HEK293 (cell line): ENCODE results near the gene ARHGEF39.
"Not testable (repeated sequence)": the region's sequence is repeated elsewhere in the genome, so short reads cannot be mapped to it uniquely, and the experiment has no call there.

Source experiments
- CTCF ChIA-PET: fragments of 350-600 bp; formaldehyde crosslinking; extraction: SDS; loops from one replicate; lab custom pipeline; 2021; ENCODE audit warnings: antibody characterized with exemption; lab: Yijun Ruan, JAX
- POLR2A ChIA-PET: fragments of 300-600 bp; formaldehyde crosslinking; extraction: SDS; loops from one replicate; lab custom pipeline; 2020; ENCODE audit warnings: antibody characterized with exemption, inconsistent platforms; lab: Yijun Ruan, JAX
- H3K27ac ChIP-seq: fragments of 200-500 bp; sonication (Bioruptor generic); 2 replicates; pipeline ENCODE4 v1.5.1; 2014; ENCODE audit warnings: low read depth, low read length, control low read depth, inconsistent platforms; ENCODE audit errors: extremely low read depth
- H3K36me3 ChIP-seq, 2 experiments: fragments of 200-500 bp in 1 of 2; sonication (Bioruptor generic) in 1 of 2; 1 replicate in 1 of 2; 2 replicates in 1 of 2; pipeline ENCODE4 v1.5.1; 2014 to 2017; ENCODE audit warnings: inconsistent platforms in 2 of 2, low read length in 2 of 2; ENCODE audit not compliant: control insufficient read depth in 2 of 2, insufficient read depth in 1 of 2
- H3K4me1 ChIP-seq: fragments of 200-500 bp; sonication (Bioruptor generic); 2 replicates; pipeline ENCODE4 v1.5.1; 2014; ENCODE audit warnings: mild to moderate bottlenecking, low read length, inconsistent platforms; ENCODE audit not compliant: control insufficient read depth, insufficient read depth
- H3K4me3 ChIP-seq: 2 replicates; pipeline ENCODE4 v1.5.1; 2011; ENCODE audit warnings: low read depth, mild to moderate bottlenecking, control low read depth, low read length, moderate library complexity
- H3K9me3 ChIP-seq: fragments of 200-500 bp; sonication (Bioruptor generic); 2 replicates; pipeline ENCODE4 v1.5.1; 2014; ENCODE audit warnings: low read depth, low read length, inconsistent platforms; ENCODE audit not compliant: control insufficient read depth, insufficient read depth
- HOXC10 ChIP-seq: sonication (generic); formaldehyde crosslinking; IDR thresholded peaks from 2 replicates; pipeline ENCODE4 v1.8.1; 2023; ENCODE audit warnings: mild to moderate bottlenecking, missing genetic modification reagents
- KLF16 ChIP-seq: fragments of 450-650 bp; formaldehyde crosslinking; IDR thresholded peaks from 2 replicates; pipeline ENCODE4 v1.5.1; 2017; ENCODE audit warnings: missing biosample characterization, missing genetic modification characterization
- SCRT2 ChIP-seq: fragments of 450-650 bp; formaldehyde crosslinking; IDR thresholded peaks from 2 replicates; pipeline ENCODE4 v1.5.1; 2016; ENCODE audit warnings: missing biosample characterization, missing genetic modification characterization
- SETDB1 ChIP-seq: IDR thresholded peaks from one replicate; pipeline ENCODE4 v1.6.1; 2017; ENCODE audit warnings: mild to moderate bottlenecking, low read length, moderate library complexity, mixed read lengths; ENCODE audit not compliant: insufficient read length
- YY2 ChIP-seq: fragments of 450-650 bp; formaldehyde crosslinking; IDR thresholded peaks from 2 replicates; pipeline ENCODE4 v1.5.1; 2016; ENCODE audit warnings: missing biosample characterization, missing genetic modification characterization
- ZNF112 ChIP-seq: fragments of 450-650 bp; formaldehyde crosslinking; IDR thresholded peaks from 2 replicates; pipeline ENCODE4 v1.5.0; 2017; ENCODE audit warnings: missing biosample characterization, missing genetic modification characterization
- ZNF221 ChIP-seq: fragments of 450-650 bp; formaldehyde crosslinking; IDR thresholded peaks from 2 replicates; pipeline ENCODE4 v1.5.1; 2017; ENCODE audit warnings: missing biosample characterization, missing genetic modification characterization, borderline replicate concordance
- TF ChIP-seq, protein P1 (sequence below): sonication (generic); formaldehyde crosslinking; IDR thresholded peaks from 2 replicates; pipeline ENCODE4 v1.8.1; 2022; ENCODE audit warnings: mild to moderate bottlenecking, moderate library complexity, missing genetic modification reagents
- TF ChIP-seq, protein P2 (sequence below): fragments of 450-650 bp; formaldehyde crosslinking; IDR thresholded peaks from 2 replicates; pipeline ENCODE4 v1.5.1; 2016; ENCODE audit warnings: missing biosample characterization, missing genetic modification characterization
- TF ChIP-seq, protein P3 (sequence below): fragments of 450-650 bp; formaldehyde crosslinking; IDR thresholded peaks from 2 replicates; pipeline ENCODE4 v1.5.1; 2017; ENCODE audit warnings: missing biosample characterization, missing genetic modification characterization
- TF ChIP-seq, protein P4 (sequence below): fragments of 450-650 bp; formaldehyde crosslinking; IDR thresholded peaks from 2 replicates; pipeline ENCODE4 v1.5.1; 2017; ENCODE audit warnings: missing biosample characterization, missing genetic modification characterization

Gene ARHGEF39

DNA sequence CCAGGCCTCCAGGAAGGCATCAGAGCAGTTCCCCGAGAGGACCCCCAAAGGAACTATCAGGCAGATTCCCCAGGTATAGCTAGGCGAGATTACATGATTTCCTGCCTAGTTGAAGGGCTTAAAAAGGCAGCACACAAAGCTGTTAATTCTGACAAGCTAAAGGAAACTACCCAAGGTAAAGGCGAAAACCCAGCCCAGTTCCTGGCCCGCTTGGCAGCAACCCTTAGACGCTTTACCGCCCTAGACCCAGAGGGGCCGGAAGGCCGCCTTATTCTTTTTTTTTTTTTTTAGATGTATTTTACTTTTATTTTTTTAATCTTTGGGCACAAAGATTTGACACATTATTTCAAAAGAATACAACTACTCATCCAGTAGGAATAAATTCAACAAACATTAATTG, 26.2 kb downstream of the ARHGEF39 start:
- CTCF ChIA-PET = interaction anchor here (0.6 to 1.3 kb wide), 3 partner anchors 9 to 58 kb away, joined by 3 read pairs; no protein-coding TSS in a partner anchor
- H3K36me3 ChIP-seq, H3K27ac ChIP-seq, H3K9me3 ChIP-seq, POLR2A ChIA-PET, H3K4me1 ChIP-seq, H3K4me3 ChIP-seq: not testable (repeated sequence)

DNA sequence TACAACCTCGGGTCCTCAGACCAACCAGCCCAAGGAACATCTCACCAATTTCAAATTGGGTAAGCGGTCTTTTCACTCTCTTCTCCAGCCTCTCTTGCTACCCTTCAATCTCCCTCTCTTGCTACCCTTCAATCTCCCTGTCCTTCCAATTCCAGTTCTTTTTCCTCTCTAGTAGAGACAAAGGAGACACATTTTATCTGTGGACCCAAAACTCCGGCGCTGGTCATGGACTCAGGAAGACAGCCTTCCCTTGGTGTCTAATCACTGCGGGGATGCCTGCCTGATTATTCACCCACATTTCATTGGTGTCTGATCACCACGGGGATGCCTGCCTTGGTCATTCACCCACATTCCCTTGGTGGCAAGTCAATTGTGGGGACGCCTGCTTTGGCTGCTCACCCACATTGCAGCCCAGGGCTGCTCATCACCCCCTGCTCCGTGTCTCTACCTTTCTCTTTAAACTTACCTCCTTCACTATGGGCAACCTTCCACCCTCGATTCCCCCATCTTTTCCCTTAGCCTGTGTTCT, 27.5 kb downstream of the ARHGEF39 start:
- H3K27ac ChIP-seq, H3K4me1 ChIP-seq, H3K4me3 ChIP-seq, H3K36me3 ChIP-seq, POLR2A ChIA-PET, H3K9me3 ChIP-seq: not testable (repeated sequence)
- CTCF ChIA-PET = interaction anchor here (0.5 kb wide), 1 partner anchor 8 kb away, joined by 3 read pairs; no protein-coding TSS in a partner anchor

DNA sequence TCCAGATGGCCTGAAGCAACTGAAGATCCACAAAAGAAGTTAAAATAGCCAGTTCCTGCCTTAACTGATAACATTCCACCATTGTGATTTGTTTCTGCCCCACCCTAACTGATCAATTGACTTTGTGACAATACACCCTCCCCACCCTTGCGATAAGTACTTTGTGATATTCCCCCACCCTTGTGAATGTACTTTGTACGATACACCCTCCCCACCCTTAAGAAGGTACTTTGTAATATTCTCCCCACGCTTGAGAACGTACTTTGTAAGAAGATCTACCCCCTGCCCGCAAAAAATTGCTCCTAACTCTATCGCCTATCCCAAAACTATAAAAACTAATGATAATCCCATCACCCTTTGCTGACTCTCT, 28.1 kb downstream of the ARHGEF39 start:
- H3K4me1 ChIP-seq, H3K27ac ChIP-seq, POLR2A ChIA-PET, H3K9me3 ChIP-seq, H3K36me3 ChIP-seq, H3K4me3 ChIP-seq: not testable (repeated sequence)
- CTCF ChIA-PET = interaction anchor here (0.6 to 1.6 kb wide), 2 partner anchors 11 to 16 kb away, joined by 3 to 5 read pairs; no protein-coding TSS in a partner anchor

DNA sequence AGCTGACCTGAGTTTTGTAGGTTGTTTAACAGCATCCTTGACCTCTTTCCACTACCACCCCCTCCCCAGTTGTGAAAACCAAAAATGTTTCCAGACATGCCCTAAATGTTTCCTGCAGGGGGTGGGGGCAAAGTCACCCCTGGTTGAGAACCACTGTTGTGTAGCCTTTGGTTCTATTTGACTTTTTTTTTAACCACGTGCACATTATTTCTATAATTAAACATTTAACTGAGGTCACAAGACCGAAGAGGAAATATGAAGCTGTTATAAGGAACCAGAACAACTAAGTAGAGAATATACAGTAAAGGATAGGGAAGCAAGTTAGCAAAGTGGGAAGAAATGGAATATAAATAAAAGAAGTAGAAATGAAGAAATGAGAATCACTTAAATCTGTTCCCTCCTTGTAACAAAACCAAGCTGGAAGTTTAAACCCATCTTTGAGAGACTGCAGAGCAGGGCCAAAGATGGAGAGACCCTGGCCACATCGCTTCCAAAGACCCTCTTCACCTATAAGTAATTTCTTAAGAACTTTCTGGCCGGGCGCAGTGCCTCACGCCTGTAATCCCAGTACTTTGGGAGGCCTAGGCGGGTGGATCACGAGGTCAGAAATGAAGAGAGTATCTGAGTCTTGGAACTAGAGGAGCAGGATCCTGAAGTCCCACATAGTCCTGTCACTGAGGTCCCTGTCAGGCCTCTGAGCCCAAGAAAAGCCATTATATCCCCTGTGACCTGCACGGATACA, 28.7 kb downstream of the ARHGEF39 start:
- no peaks in the 10 kb centered on the region for H3K9me3 ChIP-seq
- ChIA-PET CTCF (interaction anchor here (0.6 to 1.6 kb wide), 5 partner anchors 11 to 706 kb away, joined by 3 to 5 read pairs (median 3); no protein-coding TSS in a partner anchor), POLR2A (no interaction called here)
- H3K27ac ChIP-seq = no peak overlapping the region
- H3K36me3 ChIP-seq = no peaks in the 10 kb centered on the region
- H3K4me1 ChIP-seq = no peaks in the 10 kb centered on the region
- no peak for TF ChIP-seq YY2
- TF ChIP-seq ZNF221 (tag by site-specific recombination) = no peak
- TF ChIP-seq, protein P1, sequence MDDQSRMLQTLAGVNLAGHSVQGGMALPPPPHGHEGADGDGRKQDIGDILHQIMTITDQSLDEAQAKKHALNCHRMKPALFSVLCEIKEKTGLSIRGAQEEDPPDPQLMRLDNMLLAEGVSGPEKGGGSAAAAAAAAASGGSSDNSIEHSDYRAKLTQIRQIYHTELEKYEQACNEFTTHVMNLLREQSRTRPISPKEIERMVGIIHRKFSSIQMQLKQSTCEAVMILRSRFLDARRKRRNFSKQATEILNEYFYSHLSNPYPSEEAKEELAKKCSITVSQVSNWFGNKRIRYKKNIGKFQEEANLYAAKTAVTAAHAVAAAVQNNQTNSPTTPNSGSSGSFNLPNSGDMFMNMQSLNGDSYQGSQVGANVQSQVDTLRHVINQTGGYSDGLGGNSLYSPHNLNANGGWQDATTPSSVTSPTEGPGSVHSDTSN (CRISPR knock-in tag) = no peak
- no peak for TF ChIP-seq SETDB1
- no peak for TF ChIP-seq ZNF112
- TF ChIP-seq, protein P2, sequence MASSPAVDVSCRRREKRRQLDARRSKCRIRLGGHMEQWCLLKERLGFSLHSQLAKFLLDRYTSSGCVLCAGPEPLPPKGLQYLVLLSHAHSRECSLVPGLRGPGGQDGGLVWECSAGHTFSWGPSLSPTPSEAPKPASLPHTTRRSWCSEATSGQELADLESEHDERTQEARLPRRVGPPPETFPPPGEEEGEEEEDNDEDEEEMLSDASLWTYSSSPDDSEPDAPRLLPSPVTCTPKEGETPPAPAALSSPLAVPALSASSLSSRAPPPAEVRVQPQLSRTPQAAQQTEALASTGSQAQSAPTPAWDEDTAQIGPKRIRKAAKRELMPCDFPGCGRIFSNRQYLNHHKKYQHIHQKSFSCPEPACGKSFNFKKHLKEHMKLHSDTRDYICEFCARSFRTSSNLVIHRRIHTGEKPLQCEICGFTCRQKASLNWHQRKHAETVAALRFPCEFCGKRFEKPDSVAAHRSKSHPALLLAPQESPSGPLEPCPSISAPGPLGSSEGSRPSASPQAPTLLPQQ (tag by site-specific recombination) = no peak
- no peak for TF ChIP-seq HOXC10 (CRISPR knock-in tag)
- TF ChIP-seq, protein P3, sequence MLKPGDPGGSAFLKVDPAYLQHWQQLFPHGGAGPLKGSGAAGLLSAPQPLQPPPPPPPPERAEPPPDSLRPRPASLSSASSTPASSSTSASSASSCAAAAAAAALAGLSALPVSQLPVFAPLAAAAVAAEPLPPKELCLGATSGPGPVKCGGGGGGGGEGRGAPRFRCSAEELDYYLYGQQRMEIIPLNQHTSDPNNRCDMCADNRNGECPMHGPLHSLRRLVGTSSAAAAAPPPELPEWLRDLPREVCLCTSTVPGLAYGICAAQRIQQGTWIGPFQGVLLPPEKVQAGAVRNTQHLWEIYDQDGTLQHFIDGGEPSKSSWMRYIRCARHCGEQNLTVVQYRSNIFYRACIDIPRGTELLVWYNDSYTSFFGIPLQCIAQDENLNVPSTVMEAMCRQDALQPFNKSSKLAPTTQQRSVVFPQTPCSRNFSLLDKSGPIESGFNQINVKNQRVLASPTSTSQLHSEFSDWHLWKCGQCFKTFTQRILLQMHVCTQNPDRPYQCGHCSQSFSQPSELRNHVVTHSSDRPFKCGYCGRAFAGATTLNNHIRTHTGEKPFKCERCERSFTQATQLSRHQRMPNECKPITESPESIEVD (tag by site-specific recombination) = no peak
- TF ChIP-seq, protein P4, sequence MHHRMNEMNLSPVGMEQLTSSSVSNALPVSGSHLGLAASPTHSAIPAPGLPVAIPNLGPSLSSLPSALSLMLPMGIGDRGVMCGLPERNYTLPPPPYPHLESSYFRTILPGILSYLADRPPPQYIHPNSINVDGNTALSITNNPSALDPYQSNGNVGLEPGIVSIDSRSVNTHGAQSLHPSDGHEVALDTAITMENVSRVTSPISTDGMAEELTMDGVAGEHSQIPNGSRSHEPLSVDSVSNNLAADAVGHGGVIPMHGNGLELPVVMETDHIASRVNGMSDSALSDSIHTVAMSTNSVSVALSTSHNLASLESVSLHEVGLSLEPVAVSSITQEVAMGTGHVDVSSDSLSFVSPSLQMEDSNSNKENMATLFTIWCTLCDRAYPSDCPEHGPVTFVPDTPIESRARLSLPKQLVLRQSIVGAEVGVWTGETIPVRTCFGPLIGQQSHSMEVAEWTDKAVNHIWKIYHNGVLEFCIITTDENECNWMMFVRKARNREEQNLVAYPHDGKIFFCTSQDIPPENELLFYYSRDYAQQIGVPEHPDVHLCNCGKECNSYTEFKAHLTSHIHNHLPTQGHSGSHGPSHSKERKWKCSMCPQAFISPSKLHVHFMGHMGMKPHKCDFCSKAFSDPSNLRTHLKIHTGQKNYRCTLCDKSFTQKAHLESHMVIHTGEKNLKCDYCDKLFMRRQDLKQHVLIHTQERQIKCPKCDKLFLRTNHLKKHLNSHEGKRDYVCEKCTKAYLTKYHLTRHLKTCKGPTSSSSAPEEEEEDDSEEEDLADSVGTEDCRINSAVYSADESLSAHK (tag by site-specific recombination) = no peak
- TF ChIP-seq KLF16 (tag by site-specific recombination) = no peak
- no peak for TF ChIP-seq SCRT2 (tag by site-specific recombination)
- TF ChIP-seq, all 188 proteins: peak for 0
- H3K4me3 ChIP-seq = no peak overlapping the region
